Spinal cord (tissue), 10 donors: ENCODE measurements around the gene AOAH. TPM values are rescaled to one million over a fixed set of nuclear protein-coding genes. Genes with fewer than 3 reads are reported as not detected.

Experiments used
- DNase-seq, 6 donors: peaks; one replicate each; pipeline versions ENCODE4 v3.0.0 to v3.0.0-alpha.2; 2013 to 2015; ENCODE audit warnings: low spot score in 6 of 6, low read depth in 4 of 6
- H3K27ac ChIP-seq: one replicate; pipeline ENCODE4 v1.5.1; 2013; ENCODE audit warnings: low read depth, low read length, control low read depth
- H3K27me3 ChIP-seq: one replicate; pipeline ENCODE4 v1.6.1; 2013; ENCODE audit warnings: low read length; ENCODE audit not compliant: control insufficient read depth, insufficient read depth
- H3K36me3 ChIP-seq: one replicate; pipeline ENCODE4 v1.6.1; 2013; ENCODE audit warnings: low read length; ENCODE audit not compliant: control insufficient read depth, insufficient read depth
- H3K4me1 ChIP-seq: one replicate; pipeline ENCODE4 v1.6.1; 2013; ENCODE audit warnings: low read length; ENCODE audit not compliant: control insufficient read depth, insufficient read depth
- H3K4me3 ChIP-seq: one replicate; pipeline ENCODE4 v1.5.1; 2013; ENCODE audit warnings: low read depth, low read length, control low read depth
- H3K9me3 ChIP-seq: one replicate; pipeline ENCODE4 v1.6.1; 2013; ENCODE audit warnings: low read length; ENCODE audit not compliant: control insufficient read depth, insufficient read depth
- WGBS: methylation state at CpG from one replicate; pipeline ENCODE4 v1.1.5; 2013; ENCODE audit warnings: missing lambda C conversion rate; ENCODE audit not compliant: insufficient coverage; 5-methylcytosine and 5-hydroxymethylcytosine counted together
- polyA plus RNA-seq, 2 donors: library from polyadenylated mRNA; unstranded; fragments of 120-200 nt; gene quantifications; one replicate each; pipeline ENCODE4 v1.2.1, GENCODE V29; 2013; ENCODE audit not compliant: insufficient read length in 2 of 2
- total RNA-seq, 2 donors: library from RNA; depleted of rRNA in 1 of 2; stranded (reverse); fragments of 120-200 nt in 1 of 2; fragments of >200 nt in 1 of 2; gene quantifications; one replicate each; pipeline versions ENCODE4 v1.2.3 to v1.2.4, GENCODE V29; 2013 to 2014
- donor health status: healthy.

Gene AOAH
- total and polyA plus RNA-seq, 4 donors: 4.2 to 8.1 (median 5.3) TPM

DNA sequence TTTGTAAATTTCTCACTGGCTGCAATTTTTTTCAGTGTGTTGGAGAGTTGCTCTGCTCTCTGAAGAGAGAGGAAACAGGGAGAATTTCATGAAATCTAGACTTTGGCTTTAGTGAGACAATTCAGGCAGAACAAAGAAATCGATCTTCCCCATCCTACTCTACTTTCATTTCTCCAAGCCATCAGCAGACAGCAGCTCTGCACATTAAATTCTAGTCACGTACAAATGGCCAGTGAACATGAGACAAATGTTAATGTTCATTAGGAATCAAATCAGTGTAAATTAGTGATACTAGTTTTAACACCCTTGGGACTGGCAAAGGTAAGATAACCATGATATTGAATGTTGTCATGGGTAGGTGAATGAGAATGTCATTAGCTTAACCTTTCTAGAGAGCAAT, 193.8 kb downstream of the AOAH start:
- no peak overlapping the region for H3K4me3 ChIP-seq
- WGBS: no CpG with 5 or more reads among the region's 2 CpGs
- peak in 1 of 6 donors; percentile 72 for DNase-seq

DNA sequence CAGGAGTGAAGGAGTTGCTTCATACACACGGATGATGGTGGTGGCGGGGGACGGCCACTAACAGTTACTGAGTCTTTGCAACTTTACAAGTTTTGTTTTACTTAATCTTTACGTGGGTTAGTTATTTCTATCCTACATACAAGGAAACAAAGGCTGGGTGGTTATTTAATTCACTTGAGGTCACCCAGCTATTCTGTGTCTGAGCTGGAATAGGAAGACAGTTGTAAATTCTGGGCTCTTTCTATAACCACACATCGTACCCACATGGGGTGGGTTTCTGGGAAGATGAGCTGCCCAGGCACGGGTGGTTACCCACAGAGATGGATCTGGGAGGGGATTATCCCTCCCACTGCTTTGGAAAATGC, 196.8 kb downstream of the AOAH start:
- Histone ChIP-seq H3K9me3 (no peaks in the 10 kb centered on the region), H3K36me3 (no peaks in the 10 kb centered on the region), H3K4me1 (no peaks in the 10 kb centered on the region), H3K27me3 (no peaks in the 10 kb centered on the region), H3K27ac (no peak overlapping the region), H3K4me3 (no peak overlapping the region)
- no peak for DNase-seq
- WGBS: no CpG with 5 or more reads among the region's 6 CpGs

More for the DNA sequence above, 193.8 kb downstream of the AOAH start:
- Histone ChIP-seq H3K9me3 (no peaks in the 10 kb centered on the region), H3K4me1 (no peaks in the 10 kb centered on the region), H3K27ac (no peak overlapping the region), H3K27me3 (no peaks in the 10 kb centered on the region), H3K36me3 (no peaks in the 10 kb centered on the region)

DNA sequence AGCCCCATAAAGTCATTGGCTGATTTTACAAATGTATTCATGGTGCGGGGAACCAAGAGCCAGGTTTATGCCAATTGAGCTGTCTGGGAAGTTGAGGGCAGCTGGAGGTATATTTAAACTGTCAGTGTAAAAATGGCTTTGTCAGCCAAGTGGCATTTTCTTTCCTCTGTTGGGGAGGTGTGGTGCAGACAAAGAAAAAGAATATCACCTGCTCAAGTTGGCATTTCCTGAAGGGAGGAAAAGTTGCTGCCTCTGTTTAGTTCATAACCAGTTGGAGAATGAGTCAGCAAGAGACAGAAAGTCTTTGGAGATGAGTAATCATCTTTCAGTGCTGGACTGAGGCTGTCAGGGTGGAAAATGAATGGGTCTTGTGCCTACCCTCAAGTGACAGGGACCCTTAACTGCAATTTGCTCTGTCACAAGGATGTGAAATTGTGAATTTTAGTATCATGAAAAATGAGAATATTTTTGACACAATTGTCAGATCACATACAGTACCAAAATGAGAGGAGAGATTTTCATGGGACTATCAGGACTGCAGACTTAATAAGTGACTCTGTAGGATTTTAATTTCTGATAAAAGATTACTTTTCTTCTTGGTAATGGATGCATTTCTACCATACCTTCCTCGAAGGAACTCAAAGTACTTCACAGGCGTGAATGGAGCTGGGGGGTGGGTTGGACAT, 197.3 kb downstream of the AOAH start:
- Histone ChIP-seq H3K4me1 (no peaks in the 10 kb centered on the region), H3K36me3 (no peaks in the 10 kb centered on the region), H3K27me3 (no peaks in the 10 kb centered on the region), H3K9me3 (no peaks in the 10 kb centered on the region), H3K4me3 (no peak overlapping the region), H3K27ac (no peak overlapping the region)
- no peak for DNase-seq
- WGBS: 72% methylated on average over 1 of the region's 3 CpGs

GRCh38 chr7:36523371-36524101, 200.8 kb downstream of the AOAH start:
- Histone ChIP-seq H3K27me3 (no peaks in the 10 kb centered on the region), H3K36me3 (no peaks in the 10 kb centered on the region), H3K9me3 (no peaks in the 10 kb centered on the region), H3K4me3 (no peak overlapping the region), H3K4me1 (no peaks in the 10 kb centered on the region), H3K27ac (no peak overlapping the region)
- no peak for DNase-seq
- 77% methylated on average over 6 of the region's 6 CpGs for WGBS

DNA sequence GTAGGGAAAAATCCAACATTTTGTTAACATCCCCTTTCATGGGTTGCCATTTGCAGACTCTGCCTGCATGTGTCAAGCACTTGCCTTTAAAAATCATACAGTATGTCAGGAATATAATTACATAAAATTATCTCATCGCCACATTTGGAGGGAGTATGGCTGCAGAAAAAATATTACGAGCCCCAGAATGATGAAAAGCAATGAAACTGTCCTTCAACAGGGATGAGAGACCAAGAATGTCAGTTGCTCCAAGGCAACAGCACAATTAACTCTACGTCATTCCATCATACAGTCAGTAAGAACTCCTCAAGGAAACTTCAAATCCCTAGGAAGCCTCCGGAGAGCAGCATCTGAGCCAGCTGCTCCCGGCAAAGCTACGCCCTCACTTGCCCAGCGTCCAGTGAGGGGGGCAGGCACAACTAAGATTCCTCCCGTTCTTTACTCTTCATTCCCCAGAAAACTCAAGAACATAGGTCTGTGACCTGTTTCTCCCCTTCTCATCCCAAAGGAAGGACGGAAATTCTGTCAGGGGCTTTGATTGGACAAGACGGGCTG, 201.8 kb downstream of the AOAH start:
- no peak overlapping the region for H3K27ac ChIP-seq
- WGBS: 91% methylated on average over 8 of the region's 10 CpGs
- H3K4me3 ChIP-seq: no peak overlapping the region
- H3K4me1 ChIP-seq: no peaks in the 10 kb centered on the region
- H3K27me3 ChIP-seq: no peaks in the 10 kb centered on the region
- no peaks in the 10 kb centered on the region for H3K9me3 ChIP-seq
- no peak for DNase-seq
- H3K36me3 ChIP-seq: no peaks in the 10 kb centered on the region

- Histone ChIP-seq H3K27me3 (no peaks in the 10 kb centered on the region), H3K27ac (no peak overlapping the region), H3K9me3 (no peaks in the 10 kb centered on the region), H3K36me3 (no peaks in the 10 kb centered on the region), H3K4me3 (no peak overlapping the region), H3K4me1 (no peaks in the 10 kb centered on the region)
- DNase-seq: no peak
- 86% methylated on average over 10 of the region's 10 CpGs for WGBS
These were observed 202.4 kb downstream of the AOAH start for GRCh38 chr7:36521911-36522310.

DNA sequence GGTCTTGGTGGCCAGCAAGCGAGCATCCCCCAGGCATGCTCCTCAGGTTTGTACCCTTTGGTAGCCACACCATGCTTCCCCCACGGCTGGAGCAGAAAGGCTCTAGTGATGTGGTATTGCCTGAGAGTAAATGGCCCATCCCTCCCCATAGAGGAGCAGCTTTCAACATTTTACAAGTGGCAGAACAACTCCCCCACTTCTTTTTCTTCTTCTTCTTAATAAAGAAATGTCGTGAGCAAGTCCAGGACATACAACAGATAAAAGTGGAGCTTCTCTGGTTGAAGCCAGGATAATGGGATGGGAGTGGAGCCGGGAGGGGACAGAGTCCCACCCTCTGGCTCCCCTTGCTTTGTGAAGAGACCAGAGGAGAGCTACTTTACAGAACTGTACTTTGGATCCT, 203.2 kb downstream of the AOAH start:
- H3K27me3 ChIP-seq: no peaks in the 10 kb centered on the region
- no peaks in the 10 kb centered on the region for H3K36me3 ChIP-seq
- DNase-seq: no peak
- H3K9me3 ChIP-seq: no peaks in the 10 kb centered on the region
- no peak overlapping the region for H3K4me3 ChIP-seq
- H3K27ac ChIP-seq: no peak overlapping the region
- WGBS: no CpG with 5 or more reads among the region's 4 CpGs
- H3K4me1 ChIP-seq: no peaks in the 10 kb centered on the region

DNA sequence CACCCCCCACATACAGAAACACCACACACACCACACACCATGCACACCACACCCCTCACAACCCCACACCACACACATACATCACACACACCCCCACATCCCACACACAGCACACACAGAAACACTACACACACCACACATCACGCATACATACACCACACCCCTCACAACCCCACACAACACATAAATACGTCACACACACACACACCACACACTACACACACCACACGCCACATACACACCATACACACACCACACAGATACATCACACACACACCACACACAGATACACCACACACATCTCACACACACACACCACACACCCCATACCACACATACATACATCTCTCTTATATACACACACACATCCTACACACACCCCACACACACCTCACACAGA, 208.4 kb downstream of the AOAH start:
- Histone ChIP-seq H3K27me3 (no peaks in the 10 kb centered on the region), H3K36me3 (no peaks in the 10 kb centered on the region), H3K4me3 (no peak overlapping the region), H3K4me1 (peaks cover 30% of the 10 kb centered on the region), H3K27ac (no peak overlapping the region), H3K9me3 (no peaks in the 10 kb centered on the region)
- no peak for DNase-seq
- WGBS: 93% methylated on average over 3 of the region's 3 CpGs

GRCh38 chr7:36514289-36515243, 209.7 kb downstream of the AOAH start:
- Histone ChIP-seq H3K36me3 (no peaks in the 10 kb centered on the region), H3K4me1 (peaks cover 30% of the 10 kb centered on the region), H3K27ac (peak overlapping the region; percentile 67), H3K27me3 (no peaks in the 10 kb centered on the region), H3K9me3 (no peaks in the 10 kb centered on the region), H3K4me3 (no peak overlapping the region)
- peak in 5 of 6 donors; percentile 38 to 90 (median 59) for DNase-seq
- WGBS: 70% methylated on average over 5 of the region's 10 CpGs
